Testis (tissue), 2 donors: ENCODE results near the gene PSEN1.

Experiments
- POLR2A ChIP-seq: fragments of 450-650 bp; IDR thresholded peaks from one replicate; pipeline ENCODE4 v1.6.1; 2017; ENCODE audit warnings: antibody characterized with exemption, mild to moderate bottlenecking, moderate library complexity
- TF ChIP-seq, protein P1 (sequence below), 3 experiments: fragments of 450-650 bp in 2 of 3; fragments of 200-600 bp in 1 of 3; sonication (generic) in 1 of 3; IDR thresholded peaks; one replicate each; pipeline ENCODE4 v1.5.1; 2016 to 2019; ENCODE audit warnings: antibody characterized with exemption in 3 of 3, mild to moderate bottlenecking in 2 of 3, moderate library complexity in 1 of 3

DNA sequence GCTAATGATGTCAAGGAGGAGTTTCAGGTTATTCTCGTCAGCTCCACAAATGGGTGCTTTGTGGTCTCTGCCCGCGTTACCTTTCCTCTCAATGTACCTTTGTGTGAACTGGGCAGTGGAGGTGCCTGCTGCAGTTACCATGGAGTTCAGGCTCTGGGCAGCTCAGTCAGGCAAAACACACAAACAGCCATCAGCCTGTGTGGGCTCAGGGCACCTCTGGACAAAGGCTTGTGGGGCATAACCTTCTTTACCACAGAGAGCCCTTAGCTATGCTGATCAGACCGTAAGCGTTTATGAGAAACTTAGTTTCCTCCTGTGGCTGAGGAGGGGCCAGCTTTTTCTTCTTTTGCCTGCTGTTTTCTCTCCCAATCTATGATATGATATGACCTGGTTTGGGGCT lies 84.3 kb downstream of the PSEN1 start:
- TF ChIP-seq, protein P1, sequence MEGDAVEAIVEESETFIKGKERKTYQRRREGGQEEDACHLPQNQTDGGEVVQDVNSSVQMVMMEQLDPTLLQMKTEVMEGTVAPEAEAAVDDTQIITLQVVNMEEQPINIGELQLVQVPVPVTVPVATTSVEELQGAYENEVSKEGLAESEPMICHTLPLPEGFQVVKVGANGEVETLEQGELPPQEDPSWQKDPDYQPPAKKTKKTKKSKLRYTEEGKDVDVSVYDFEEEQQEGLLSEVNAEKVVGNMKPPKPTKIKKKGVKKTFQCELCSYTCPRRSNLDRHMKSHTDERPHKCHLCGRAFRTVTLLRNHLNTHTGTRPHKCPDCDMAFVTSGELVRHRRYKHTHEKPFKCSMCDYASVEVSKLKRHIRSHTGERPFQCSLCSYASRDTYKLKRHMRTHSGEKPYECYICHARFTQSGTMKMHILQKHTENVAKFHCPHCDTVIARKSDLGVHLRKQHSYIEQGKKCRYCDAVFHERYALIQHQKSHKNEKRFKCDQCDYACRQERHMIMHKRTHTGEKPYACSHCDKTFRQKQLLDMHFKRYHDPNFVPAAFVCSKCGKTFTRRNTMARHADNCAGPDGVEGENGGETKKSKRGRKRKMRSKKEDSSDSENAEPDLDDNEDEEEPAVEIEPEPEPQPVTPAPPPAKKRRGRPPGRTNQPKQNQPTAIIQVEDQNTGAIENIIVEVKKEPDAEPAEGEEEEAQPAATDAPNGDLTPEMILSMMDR (IDR thresholded peaks at IDR 0.05), result no peak
- no peak for TF ChIP-seq POLR2A
